Stimulated activated CD8-positive, alpha-beta memory T cell treated with anti-CD3 and anti-CD28 coated beads, Interleukin-15, amount 100 ng/mL, for 4 hours (primary cell): ENCODE data around the gene BABAM2.

Source experiments
- DNase-seq, 2 donors: peaks; one replicate each; pipeline ENCODE4 v3.0.0-alpha.2; 2020; ENCODE audit warnings: low read depth in 2 of 2

Gene BABAM2

GRCh38 chr2:28312307-28313219, 422.0 kb downstream of the BABAM2 start:
- DNase-seq: no peak

GRCh38 chr2:28313220-28313784, 422.8 kb downstream of the BABAM2 start:
- no peak for DNase-seq

- DNase-seq: no peak
Observed at GRCh38 chr2:28314968-28315367, 424.4 kb downstream of the BABAM2 start.

GRCh38 chr2:28316546-28317335, 426.2 kb downstream of the BABAM2 start:
- no peak for DNase-seq

- DNase-seq: no peak
Observed at GRCh38 chr2:28317390-28317789, 426.9 kb downstream of the BABAM2 start.

GRCh38 chr2:28318023-28318422, 427.5 kb downstream of the BABAM2 start:
- DNase-seq: no peak

GRCh38 chr2:28318462-28319117, 428.1 kb downstream of the BABAM2 start:
- no peak for DNase-seq

GRCh38 chr2:28319118-28320008, 428.8 kb downstream of the BABAM2 start:
- DNase-seq: no peak

- DNase-seq: no peak
Observed at GRCh38 chr2:28320009-28320365, 429.5 kb downstream of the BABAM2 start.

GRCh38 chr2:28320371-28320770, 429.8 kb downstream of the BABAM2 start:
- no peak for DNase-seq

GRCh38 chr2:28321426-28321825, 430.9 kb downstream of the BABAM2 start:
- DNase-seq: no peak

GRCh38 chr2:28322051-28322450, 431.5 kb downstream of the BABAM2 start:
- no peak for DNase-seq

GRCh38 chr2:28322456-28322855, 431.9 kb downstream of the BABAM2 start:
- DNase-seq: no peak

GRCh38 chr2:28322981-28323396, 432.5 kb downstream of the BABAM2 start:
- no peak for DNase-seq

- no peak for DNase-seq
Observed at GRCh38 chr2:28325173-28325566, 434.6 kb downstream of the BABAM2 start.

GRCh38 chr2:28325567-28326468, 435.3 kb downstream of the BABAM2 start:
- no peak for DNase-seq

GRCh38 chr2:28326469-28326805, 435.9 kb downstream of the BABAM2 start:
- DNase-seq: no peak

GRCh38 chr2:28326881-28327505, 436.5 kb downstream of the BABAM2 start:
- no peak for DNase-seq

- DNase-seq: no peak
Observed at GRCh38 chr2:28327581-28327955, 437.0 kb downstream of the BABAM2 start.
